GM11168 (cell line): Measurements from ENCODE around the gene DGKH.
"Not testable (repeated sequence)": the region's sequence is repeated elsewhere in the genome, so short reads cannot be mapped to it uniquely, and the experiment has no call there.

Experiments
- in situ Hi-C: fragments of 300-500 bp; cut with MboI; formaldehyde crosslinking; loops from one replicate; pipeline ENCODE4 v1.12.0; 2022; ENCODE audit warnings: low sequenced_read_pairs; ENCODE audit not compliant: unreplicated experiment

Gene DGKH

GRCh38 chr13:42215578-42216421 is 167.4 kb downstream of the DGKH start:
- in situ Hi-C loops = no loop called here

GRCh38 chr13:42216422-42216735 is 167.9 kb downstream of the DGKH start:
- in situ Hi-C loops = no loop called here

DNA sequence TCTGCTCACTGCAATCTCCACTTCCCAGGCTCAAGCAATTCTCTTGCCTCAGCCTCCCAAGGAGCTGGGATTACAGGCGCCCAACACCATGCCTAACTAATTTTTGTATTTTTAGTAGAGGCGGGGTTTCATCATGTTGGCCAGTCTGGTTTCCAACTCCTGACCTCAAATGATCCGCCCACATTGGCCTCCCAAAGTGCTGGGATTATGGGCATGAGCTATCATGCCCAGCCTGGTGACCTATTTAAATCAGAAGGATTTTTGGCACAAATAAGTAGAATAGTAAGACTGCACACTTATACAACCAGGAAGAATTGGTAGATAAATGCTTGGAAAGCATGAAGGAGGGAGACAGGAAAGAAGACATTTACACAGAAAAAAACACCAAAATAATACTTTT is 170.1 kb downstream of the DGKH start:
- in situ Hi-C loops = no loop called here

DNA sequence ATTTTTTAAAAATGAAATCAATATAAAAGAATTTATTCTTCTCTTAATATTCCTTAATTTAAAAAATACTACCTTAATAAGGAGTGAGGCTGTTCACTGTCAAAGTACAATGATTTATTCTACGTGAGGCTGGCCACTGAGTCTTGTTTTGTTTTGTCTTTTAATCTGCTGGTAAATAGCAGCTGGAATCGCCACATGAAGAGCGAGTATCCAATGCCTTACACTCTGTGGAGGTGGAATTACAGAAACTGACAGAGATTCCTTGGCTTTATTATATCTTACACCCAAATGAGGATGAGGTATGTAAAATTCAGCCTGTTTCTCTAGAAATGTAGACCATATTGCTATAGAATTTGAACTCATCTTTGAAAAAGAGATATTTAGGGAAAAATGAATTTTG is 170.6 kb downstream of the DGKH start:
- in situ Hi-C loops = no loop called here

DNA sequence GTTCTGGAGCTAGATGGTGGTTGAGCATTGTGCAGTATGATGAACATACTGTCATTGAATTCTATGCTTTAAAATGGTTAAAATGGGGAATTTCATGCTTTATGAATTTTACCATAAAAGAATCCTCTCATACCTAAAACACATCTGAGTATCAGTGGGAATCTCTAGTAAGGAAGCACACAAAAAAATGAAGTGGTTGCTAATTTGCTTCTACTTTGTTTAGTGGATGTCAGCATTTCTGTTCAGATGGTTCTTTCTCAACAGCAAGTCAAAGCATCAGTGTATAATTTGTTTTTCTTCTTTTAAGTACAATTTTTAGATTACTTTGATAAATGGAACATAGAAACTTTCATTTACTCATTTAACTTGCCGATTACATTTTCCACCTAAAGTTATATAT is 171.4 kb downstream of the DGKH start:
- in situ Hi-C loops = no loop called here

DNA sequence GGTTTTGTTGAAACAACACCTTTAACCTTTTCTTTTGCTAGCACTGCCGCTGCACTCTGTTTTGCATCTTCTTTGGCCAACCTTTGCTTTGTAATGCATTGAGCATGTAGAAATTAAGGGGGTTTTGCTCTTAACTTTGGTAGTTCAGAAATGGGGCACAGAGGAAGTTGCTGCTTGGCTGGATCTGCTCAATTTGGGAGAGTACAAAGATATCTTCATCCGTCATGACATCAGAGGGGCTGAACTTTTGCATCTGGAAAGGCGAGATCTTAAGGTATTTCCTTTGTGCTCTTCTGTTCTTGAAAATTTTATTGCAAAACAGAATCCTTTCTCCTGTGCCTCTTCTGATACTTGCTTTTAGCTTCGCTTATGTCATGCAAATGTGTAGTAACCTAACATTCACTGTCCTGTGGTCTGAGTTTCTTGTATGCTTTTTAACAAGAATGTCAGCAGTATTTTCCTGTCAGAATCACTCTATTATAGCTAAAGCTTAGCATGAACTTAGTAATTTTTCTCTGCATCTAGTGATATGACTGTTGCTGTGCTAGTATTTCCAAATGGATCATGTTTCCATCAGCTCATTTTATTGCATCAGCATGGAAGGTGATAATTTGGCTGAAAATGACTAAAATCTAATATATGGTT is 172.8 kb downstream of the DGKH start:
- in situ Hi-C loops = no loop called here

- in situ Hi-C loops = no loop called here
Measured at GRCh38 chr13:42223681-42224080, 175.2 kb downstream of the DGKH start.

GRCh38 chr13:42225051-42225450 is 176.6 kb downstream of the DGKH start:
- in situ Hi-C loops = no loop called here

DNA sequence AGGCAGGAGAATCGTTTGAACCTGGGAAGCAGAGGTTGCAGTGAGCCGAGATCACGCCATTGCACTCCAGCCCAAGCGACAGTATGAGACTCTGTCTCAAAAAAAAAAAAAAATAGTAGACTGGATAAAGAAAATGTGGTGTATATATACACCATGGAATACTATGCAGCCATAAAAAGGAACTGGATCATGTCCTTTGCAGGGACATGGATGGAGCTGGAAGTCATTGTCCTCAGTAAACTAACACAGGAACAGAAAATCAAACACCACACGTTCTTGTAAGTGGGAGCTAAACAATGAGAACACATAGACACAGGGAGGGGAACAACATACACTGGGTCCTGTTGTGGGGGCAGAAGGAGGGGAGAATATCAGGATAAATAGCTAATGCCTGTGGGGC is 178.3 kb downstream of the DGKH start:
- in situ Hi-C loops = not testable (repeated sequence)

- in situ Hi-C loops = no loop called here
Measured at GRCh38 chr13:42228527-42228926, 180.1 kb downstream of the DGKH start.

DNA sequence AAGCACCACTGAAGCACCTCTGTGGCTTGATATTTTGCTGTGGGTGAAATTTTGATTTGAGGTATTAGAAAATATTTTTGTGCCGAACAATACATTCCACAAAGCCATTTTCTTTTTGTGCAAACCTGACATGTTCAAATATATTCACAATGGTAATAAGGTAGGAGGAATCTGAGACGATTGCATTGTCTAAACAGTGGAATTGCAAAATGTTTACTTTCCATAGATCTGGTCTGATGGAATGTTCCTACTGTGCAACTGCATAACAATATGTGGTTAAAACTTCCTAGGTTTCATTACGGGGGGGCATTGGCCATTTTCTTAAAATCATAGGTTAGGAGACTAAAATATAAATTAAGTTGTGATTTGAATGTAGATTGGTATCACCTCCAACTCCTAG is 180.8 kb downstream of the DGKH start:
- in situ Hi-C loops = no loop called here

DNA sequence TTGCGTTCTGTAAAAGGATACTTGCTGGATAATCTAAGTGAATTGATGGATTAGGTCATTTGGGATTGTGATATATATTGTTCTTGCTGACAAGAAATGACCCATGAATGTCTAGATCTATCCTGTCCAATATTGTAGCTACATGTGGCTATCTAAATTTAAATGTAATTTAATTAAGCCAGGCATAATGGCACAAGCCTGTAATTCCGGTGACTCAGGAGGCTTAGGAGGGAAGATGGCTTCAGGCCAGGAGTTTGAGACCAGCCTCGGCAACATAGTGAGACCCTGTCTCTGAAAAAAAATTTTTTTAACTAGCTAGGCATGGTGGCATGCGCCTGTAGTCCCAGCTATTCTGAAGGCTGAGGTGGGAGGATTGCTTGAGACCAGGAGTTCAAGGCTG is 184.2 kb downstream of the DGKH start:
- in situ Hi-C loops = loop anchor here (10.0 kb wide), 1 partner anchor 568 kb away; no protein-coding TSS in a partner anchor

- in situ Hi-C loops = loop anchor here (10.0 kb wide), 1 partner anchor 569 kb away; no protein-coding TSS in a partner anchor
Measured at GRCh38 chr13:42233726-42234125, 185.3 kb downstream of the DGKH start.

DNA sequence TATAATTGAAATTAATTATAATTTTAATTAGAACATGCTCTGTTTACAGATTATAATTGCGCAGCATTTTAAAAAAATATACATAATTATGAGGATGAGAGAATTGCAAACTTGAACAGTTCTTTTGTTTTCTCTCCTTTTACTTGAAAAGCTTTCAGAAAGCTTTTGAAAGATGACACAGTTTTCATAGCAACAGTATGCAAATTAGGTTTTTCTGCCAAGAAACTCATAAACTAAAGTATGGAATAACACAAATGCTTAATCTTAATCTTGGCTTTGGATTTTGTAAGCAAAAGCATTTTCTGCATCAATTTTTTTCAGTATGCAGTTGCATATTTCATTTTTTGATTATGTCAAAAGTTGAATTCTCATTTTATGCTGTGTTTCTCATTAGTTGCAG is 190.7 kb downstream of the DGKH start:
- in situ Hi-C loops = loop anchor here (10.0 kb wide), 1 partner anchor 574 kb away; no protein-coding TSS in a partner anchor

- in situ Hi-C loops = loop anchor here (10.0 kb wide), 1 partner anchor 575 kb away; no protein-coding TSS in a partner anchor
Measured at GRCh38 chr13:42239644-42240043, 191.2 kb downstream of the DGKH start.

DNA sequence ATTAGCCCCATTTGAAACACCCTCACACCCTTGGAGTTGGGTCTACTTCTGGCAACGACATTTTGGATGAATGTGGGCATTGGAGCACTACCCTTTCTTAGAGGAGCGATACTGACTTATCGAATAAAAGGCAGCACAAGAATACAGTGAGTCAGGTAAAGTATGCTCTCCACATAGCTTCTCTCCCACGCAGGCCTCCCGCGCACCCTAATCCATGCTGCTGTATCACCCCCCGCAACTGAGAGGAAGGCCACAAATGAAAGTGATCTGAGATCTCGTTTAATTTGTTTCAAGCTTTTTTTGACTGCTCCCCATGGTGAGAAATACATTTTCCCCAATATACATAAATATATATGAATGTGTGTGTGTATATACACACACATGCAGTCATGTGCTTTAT is 198.1 kb downstream of the DGKH start:
- in situ Hi-C loops = no loop called here

- in situ Hi-C loops = no loop called here
Measured at GRCh38 chr13:42247883-42248282, 199.4 kb downstream of the DGKH start.

GRCh38 chr13:42255886-42256285 is 207.4 kb downstream of the DGKH start:
- in situ Hi-C loops = no loop called here

GRCh38 chr13:42258747-42259146 is 210.3 kb downstream of the DGKH start:
- in situ Hi-C loops = no loop called here

GRCh38 chr13:42259515-42259914 is 211.1 kb downstream of the DGKH start:
- in situ Hi-C loops = no loop called here

GRCh38 chr13:42260903-42261654 is 212.6 kb downstream of the DGKH start:
- in situ Hi-C loops = no loop called here
